ENCODE results near the gene FAM20C. TPM values are rescaled to one million over a fixed set of nuclear protein-coding genes. Genes with fewer than 3 reads are reported as not detected.

FAM20C gene
- total RNA-seq, 4 donors from 2014 or later, result 9.6 to 35.3 (median 18.6) TPM

- H3K4me1 ChIP-seq, result peaks cover 0 to under 1% of the 10 kb centered on the region in 2 donors
- no peak for TF ChIP-seq CTCF (IDR thresholded peaks at IDR 0.05 in 4 of 5, conservative IDR thresholded peaks at IDR 0.05 in 1 of 5)
- TF ChIP-seq POLR2A (IDR thresholded peaks at IDR 0.05), result no peak
- no peaks in the 10 kb centered on the region for H3K9me3 ChIP-seq
- in situ Hi-C loops (cut with MboI; ENCODE audit: low sequenced_read_pairs in 4 of 4) (no loop called here), intact Hi-C loops (cut with DNase I; ENCODE audit: low total_unique reads) (no loop called here)
- H3K36me3 ChIP-seq, result peaks cover 0 to 31% of the 10 kb centered on the region in 2 donors
- H3K4me3 ChIP-seq, result no peak overlapping the region
- ATAC-seq, result no peak
- no peaks in the 10 kb centered on the region for H3K27me3 ChIP-seq
- DNase-seq, result no peak
- H3K27ac ChIP-seq, result no peak overlapping the region
These were observed 15.8 kb downstream of the FAM20C start for GRCh38 chr7:208130-208673.

GRCh38 chr7:208816-209215 lies 16.4 kb downstream of the FAM20C start:
- TF ChIP-seq POLR2A (IDR thresholded peaks at IDR 0.05), result no peak
- TF ChIP-seq CTCF (IDR thresholded peaks at IDR 0.05 in 4 of 5, conservative IDR thresholded peaks at IDR 0.05 in 1 of 5), result no peak
- peaks cover 2 to 7% of the 10 kb centered on the region in 2 donors for H3K4me1 ChIP-seq
- intact Hi-C loops (cut with DNase I; ENCODE audit: low total_unique reads) (no loop called here), in situ Hi-C loops (cut with MboI; ENCODE audit: low sequenced_read_pairs in 4 of 4) (no loop called here)
- no peak overlapping the region for H3K27ac ChIP-seq
- no peak for DNase-seq
- ATAC-seq, result no peak
- no peak overlapping the region for H3K4me3 ChIP-seq
- peaks cover 0 to 31% of the 10 kb centered on the region in 2 donors for H3K36me3 ChIP-seq
- H3K9me3 ChIP-seq, result no peaks in the 10 kb centered on the region
- H3K27me3 ChIP-seq, result no peaks in the 10 kb centered on the region

- Histone ChIP-seq H3K4me3 (no peak overlapping the region), H3K36me3 (peaks cover 0 to 29% of the 10 kb centered on the region in 2 donors), H3K9me3 (no peaks in the 10 kb centered on the region), H3K4me1 (peaks cover 8 to 11% of the 10 kb centered on the region in 2 donors), H3K27me3 (no peaks in the 10 kb centered on the region), H3K27ac (no peak overlapping the region)
- no peak for DNase-seq
- intact Hi-C loops (cut with DNase I; ENCODE audit: low total_unique reads) (no loop called here), in situ Hi-C loops (cut with MboI; ENCODE audit: low sequenced_read_pairs in 4 of 4) (no loop called here)
- no peak for TF ChIP-seq POLR2A (IDR thresholded peaks at IDR 0.05)
- TF ChIP-seq CTCF (IDR thresholded peaks at IDR 0.05 in 4 of 5, conservative IDR thresholded peaks at IDR 0.05 in 1 of 5), result no peak
- ATAC-seq, result no peak
These were observed 17.0 kb downstream of the FAM20C start for GRCh38 chr7:209416-209815.

- ATAC-seq, result no peak
- in situ Hi-C loops (cut with MboI; ENCODE audit: low sequenced_read_pairs in 4 of 4) (no loop called here), intact Hi-C loops (cut with DNase I; ENCODE audit: low total_unique reads) (no loop called here)
- Histone ChIP-seq H3K9me3 (no peaks in the 10 kb centered on the region), H3K4me3 (no peak overlapping the region), H3K27me3 (no peaks in the 10 kb centered on the region), H3K27ac (no peak overlapping the region), H3K36me3 (peaks cover 0 to 24% of the 10 kb centered on the region in 2 donors), H3K4me1 (peaks cover 13 to 16% of the 10 kb centered on the region in 2 donors)
- DNase-seq, result no peak
- TF ChIP-seq CTCF (IDR thresholded peaks at IDR 0.05 in 4 of 5, conservative IDR thresholded peaks at IDR 0.05 in 1 of 5), result no peak
- TF ChIP-seq POLR2A (IDR thresholded peaks at IDR 0.05), result no peak
These were observed 17.5 kb downstream of the FAM20C start for GRCh38 chr7:209906-210305.

GRCh38 chr7:210401-210925 lies 18.1 kb downstream of the FAM20C start:
- H3K9me3 ChIP-seq, result no peaks in the 10 kb centered on the region
- H3K36me3 ChIP-seq, result peaks cover 0 to 20% of the 10 kb centered on the region in 2 donors
- DNase-seq, result no peak
- H3K4me1 ChIP-seq, result peaks cover 14 to 18% of the 10 kb centered on the region in 2 donors
- no peak for TF ChIP-seq POLR2A (IDR thresholded peaks at IDR 0.05)
- no peak for TF ChIP-seq CTCF (IDR thresholded peaks at IDR 0.05 in 4 of 5, conservative IDR thresholded peaks at IDR 0.05 in 1 of 5)
- intact Hi-C loops (cut with DNase I; ENCODE audit: low total_unique reads) (no loop called here), in situ Hi-C loops (cut with MboI; ENCODE audit: low sequenced_read_pairs in 4 of 4) (no loop called here)
- no peak overlapping the region for H3K27ac ChIP-seq
- no peak overlapping the region for H3K4me3 ChIP-seq
- ATAC-seq, result no peak
- H3K27me3 ChIP-seq, result no peaks in the 10 kb centered on the region

All from gastrocnemius medialis (tissue), 4 donors.